ENCODE data around the gene KASH5. TPM values are rescaled to one million over a fixed set of nuclear protein-coding genes. Genes with fewer than 3 reads are reported as not detected.

KASH5 gene
- polyA plus RNA-seq, 1 experiment, result not detected

- no peak for DNase-seq (ENCODE audit: low read depth)
- peaks cover 10% of the 10 kb centered on the region for H3K36me3 ChIP-seq (ENCODE audit: control insufficient read depth, insufficient read depth, low read length)
- CTCF ChIA-PET, result interaction anchor here (1.0 to 1.5 kb wide), 3 partner anchors 26 to 221 kb away, joined by 3 to 7 read pairs (median 5); partner anchors contain the start of gene FLT3LG
- no peak for TF ChIP-seq CTCF (IDR thresholded peaks at IDR 0.05; ENCODE audit: insufficient read depth, low read depth, low read length)
- POLR2A ChIA-PET, result no interaction called here
- no peaks in the 10 kb centered on the region for H3K27me3 ChIP-seq (ENCODE audit: control insufficient read depth, insufficient read depth, low read length)
- H3K4me3 ChIP-seq (ENCODE audit: low read depth, low read length), result no peak overlapping the region
Measured at GRCh38 chr19:49447485-49448431, 59.7 kb downstream of the KASH5 start.

DNA sequence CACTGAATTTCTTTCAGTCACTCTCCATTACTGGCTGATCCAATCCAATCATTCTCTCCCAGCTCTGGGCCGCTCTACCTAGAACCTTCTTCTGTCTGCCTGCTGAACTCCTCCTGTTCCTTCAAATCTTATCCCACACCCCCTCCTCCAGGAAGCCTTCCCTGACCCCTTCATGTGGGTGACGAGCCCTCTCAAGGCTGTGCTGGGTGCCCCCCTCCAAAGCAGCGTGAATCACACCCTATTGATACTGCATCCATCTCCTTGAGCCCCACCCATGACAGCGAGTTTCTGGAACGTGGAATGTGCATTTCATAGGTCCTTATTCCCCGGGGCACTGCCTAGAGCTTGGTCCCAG lies 60.4 kb downstream of the KASH5 start:
- no peak for TF ChIP-seq CTCF (IDR thresholded peaks at IDR 0.05; ENCODE audit: insufficient read depth, low read depth, low read length)
- Histone ChIP-seq H3K27me3 (ENCODE audit: control insufficient read depth, insufficient read depth, low read length) (no peaks in the 10 kb centered on the region), H3K36me3 (ENCODE audit: control insufficient read depth, insufficient read depth, low read length) (peaks cover 10% of the 10 kb centered on the region), H3K4me3 (ENCODE audit: low read depth, low read length) (no peak overlapping the region)
- ChIA-PET CTCF (interaction anchor here (1.0 to 1.1 kb wide), 2 partner anchors 57 to 221 kb away, joined by 3 to 5 read pairs; no protein-coding TSS in a partner anchor), POLR2A (no interaction called here)
- no peak for DNase-seq (ENCODE audit: low read depth)

- TF ChIP-seq CTCF (IDR thresholded peaks at IDR 0.05; ENCODE audit: insufficient read depth, low read depth, low read length), result no peak
- H3K27me3 ChIP-seq (ENCODE audit: control insufficient read depth, insufficient read depth, low read length), result no peaks in the 10 kb centered on the region
- peaks cover 10% of the 10 kb centered on the region for H3K36me3 ChIP-seq (ENCODE audit: control insufficient read depth, insufficient read depth, low read length)
- DNase-seq (ENCODE audit: low read depth), result no peak
- ChIA-PET POLR2A (no interaction called here), CTCF (interaction anchor here (0.6 to 2.2 kb wide), 3 partner anchors 8 to 79 kb away, joined by 3 to 7 read pairs (median 3); no protein-coding TSS in a partner anchor)
- H3K4me3 ChIP-seq (ENCODE audit: low read depth, low read length), result peak overlapping the region; percentile 80
Measured at GRCh38 chr19:49450405-49450804, 62.4 kb downstream of the KASH5 start.

- ChIA-PET POLR2A (no interaction called here), CTCF (interaction anchor here (0.8 to 2.6 kb wide), 5 partner anchors 9 to 238 kb away, joined by 3 to 9 read pairs (median 4); partner anchors contain the start of gene FLT3LG)
- DNase-seq (ENCODE audit: low read depth), result peak; percentile 96
- Histone ChIP-seq H3K36me3 (ENCODE audit: control insufficient read depth, insufficient read depth, low read length) (peaks cover 10% of the 10 kb centered on the region), H3K4me3 (ENCODE audit: low read depth, low read length) (peak within 1 kb of the TSS; percentile 80), H3K27me3 (ENCODE audit: control insufficient read depth, insufficient read depth, low read length) (no peaks in the 10 kb centered on the region)
- peak; percentile 38; the same call in 1 of the 2 replicates for TF ChIP-seq CTCF (IDR thresholded peaks at IDR 0.05; ENCODE audit: insufficient read depth, low read depth, low read length)
Measured at GRCh38 chr19:49451430-49452181, 63.6 kb downstream of the KASH5 start, which contains the start of gene PIH1D1. Gene PIH1D1 (minus strand): TSS chr19:49451814. CDS start chr19:49451574, 240 bp downstream.

Measured in BJ (cell line).